OCI-LY7 (cell line): ENCODE data around the gene ABCC3. TPM values are rescaled to one million over a fixed set of nuclear protein-coding genes. Genes with fewer than 3 reads are reported as not detected.

Experiments
- BruUV-seq: library from RNA; stranded (reverse); fragments of 400-500 nt; replicated peaks from 2 replicates; lab custom pipeline; 2021; lab: Mats Ljungman, UMichigan
- CTCF ChIA-PET: fragments of 300-600 bp; sonication (Branson Sonifier 250); formaldehyde crosslinking; loops from one replicate; lab custom pipeline; 2022; ENCODE audit warnings: antibody characterized with exemption; ENCODE audit not compliant: unreplicated experiment; lab: Charles Lee
- POLR2A ChIA-PET: fragments of 300-600 bp; sonication (Branson Sonifier 250); formaldehyde crosslinking; loops from one replicate; lab custom pipeline; 2022; ENCODE audit warnings: antibody characterized with exemption; lab: Charles Lee
- DNase-seq: peaks from one replicate; pipeline ENCODE4 v3.0.0-alpha.2; 2015; ENCODE audit warnings: low spot score
- H2AFZ ChIP-seq: fragments of 200-600 bp; sonication (generic), shearing (Covaris generic); 2 replicates; pipeline ENCODE4 v1.6.1; 2014; ENCODE audit warnings: mild to moderate bottlenecking, antibody characterized with exemption, low read length, moderate library complexity
- H3K27ac ChIP-seq: fragments of 200-600 bp; sonication (generic); 2 replicates; pipeline ENCODE4 v1.5.1; 2014; ENCODE audit warnings: mixed run types, low read depth, mild to moderate bottlenecking, moderate library complexity, low read length, inconsistent platforms; ENCODE audit not compliant: poor library complexity, severe bottlenecking
- H3K36me3 ChIP-seq: fragments of 200-600 bp; sonication (generic); 2 replicates; pipeline ENCODE4 v1.6.1; 2014; ENCODE audit warnings: mild to moderate bottlenecking, antibody characterized with exemption, low read length, moderate library complexity, mixed read lengths; ENCODE audit not compliant: insufficient read depth
- H3K4me1 ChIP-seq: fragments of 200-600 bp; sonication (generic); 2 replicates; pipeline ENCODE4 v1.5.1; 2014; ENCODE audit warnings: mild to moderate bottlenecking, low read length; ENCODE audit not compliant: insufficient read depth, poor library complexity, severe bottlenecking
- H3K4me2 ChIP-seq: fragments of 200-600 bp; sonication (generic); 2 replicates; pipeline ENCODE4 v1.6.1; 2014; ENCODE audit warnings: mild to moderate bottlenecking, low read length
- H3K4me3 ChIP-seq: fragments of 200-600 bp; sonication (generic); 2 replicates; pipeline ENCODE4 v1.5.1; 2014; ENCODE audit warnings: mild to moderate bottlenecking, low read depth, low read length; ENCODE audit not compliant: poor library complexity, severe bottlenecking
- H3K79me2 ChIP-seq: fragments of 200-600 bp; sonication (generic); 2 replicates; pipeline ENCODE4 v1.6.1; 2016; ENCODE audit warnings: low read depth, mild to moderate bottlenecking, low read length, moderate library complexity, mixed read lengths; ENCODE audit not compliant: insufficient read depth
- H3K9me2 ChIP-seq: fragments of 200-600 bp; sonication (generic); 2 replicates; pipeline ENCODE4 v1.6.1; 2016; ENCODE audit warnings: mild to moderate bottlenecking, low read length, mixed read lengths; ENCODE audit not compliant: insufficient read depth
- H3K9me3 ChIP-seq: fragments of 200-600 bp; sonication (generic); 2 replicates; pipeline ENCODE4 v1.6.1; 2014; ENCODE audit warnings: mild to moderate bottlenecking, mixed run types, low read length, mixed read lengths
- H4K20me1 ChIP-seq: fragments of 200-600 bp; sonication (generic); 2 replicates; pipeline ENCODE4 v1.6.1; 2014; ENCODE audit warnings: mild to moderate bottlenecking, antibody characterized with exemption, low read length, moderate library complexity, mixed read lengths; ENCODE audit not compliant: insufficient read depth
- EZH2phosphoT487 ChIP-seq: fragments of 200-600 bp; sonication (generic); IDR thresholded peaks from 2 replicates; pipeline ENCODE4 v1.6.1; 2018; ENCODE audit warnings: low read depth, borderline replicate concordance, mild to moderate bottlenecking, mixed run types, antibody characterized with exemption, low read length, moderate library complexity, mixed read lengths
- intact Hi-C: fragments of 100-400 bp; cut with micrococcal nuclease; formaldehyde crosslinking; loops from one replicate; pipeline ENCODE4 v1.10.0; 2022; ENCODE audit not compliant: unreplicated experiment
- total RNA-seq, 2 experiments: library from RNA; depleted of rRNA in 1 of 2; stranded (reverse); fragments of >200 nt in 1 of 2; shearing (Covaris generic) in 1 of 2; gene quantifications; 2 replicates each; pipeline ENCODE4 v1.2.3, GENCODE V29; 2014 to 2022
- TF ChIP-seq, protein P1 (sequence below): fragments of 200-600 bp; sonication (generic); conservative IDR thresholded peaks from 2 replicates; pipeline ENCODE4 v1.5.1; 2014; ENCODE audit warnings: mild to moderate bottlenecking, antibody characterized with exemption, low read length, moderate library complexity, mixed read lengths

The ABCC3 gene
- total RNA-seq, 2 experiments from 2014 or later: not detected

DNA sequence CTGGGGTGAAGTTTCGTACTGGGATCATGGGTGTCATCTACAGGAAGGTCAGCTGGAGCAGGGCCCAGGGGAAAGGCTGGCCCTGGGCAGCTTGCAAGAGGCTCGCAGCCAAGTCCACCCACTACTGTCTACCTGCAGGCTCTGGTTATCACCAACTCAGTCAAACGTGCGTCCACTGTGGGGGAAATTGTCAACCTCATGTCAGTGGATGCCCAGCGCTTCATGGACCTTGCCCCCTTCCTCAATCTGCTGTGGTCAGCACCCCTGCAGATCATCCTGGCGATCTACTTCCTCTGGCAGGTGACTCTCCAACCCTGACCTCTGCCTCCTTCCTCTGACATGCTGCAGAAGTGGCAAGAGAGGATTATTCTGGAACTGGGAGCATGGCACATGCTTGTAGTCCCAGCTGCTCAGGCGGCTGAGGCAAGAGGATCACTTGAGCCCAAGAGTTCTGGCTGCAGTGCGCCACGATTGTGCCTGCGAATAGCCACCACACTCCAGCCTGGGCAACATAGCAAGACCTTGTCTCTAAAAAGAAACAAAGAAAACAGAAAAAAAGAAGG is 29.2 kb downstream of the ABCC3 start:
- CTCF ChIA-PET: no interaction called here

DNA sequence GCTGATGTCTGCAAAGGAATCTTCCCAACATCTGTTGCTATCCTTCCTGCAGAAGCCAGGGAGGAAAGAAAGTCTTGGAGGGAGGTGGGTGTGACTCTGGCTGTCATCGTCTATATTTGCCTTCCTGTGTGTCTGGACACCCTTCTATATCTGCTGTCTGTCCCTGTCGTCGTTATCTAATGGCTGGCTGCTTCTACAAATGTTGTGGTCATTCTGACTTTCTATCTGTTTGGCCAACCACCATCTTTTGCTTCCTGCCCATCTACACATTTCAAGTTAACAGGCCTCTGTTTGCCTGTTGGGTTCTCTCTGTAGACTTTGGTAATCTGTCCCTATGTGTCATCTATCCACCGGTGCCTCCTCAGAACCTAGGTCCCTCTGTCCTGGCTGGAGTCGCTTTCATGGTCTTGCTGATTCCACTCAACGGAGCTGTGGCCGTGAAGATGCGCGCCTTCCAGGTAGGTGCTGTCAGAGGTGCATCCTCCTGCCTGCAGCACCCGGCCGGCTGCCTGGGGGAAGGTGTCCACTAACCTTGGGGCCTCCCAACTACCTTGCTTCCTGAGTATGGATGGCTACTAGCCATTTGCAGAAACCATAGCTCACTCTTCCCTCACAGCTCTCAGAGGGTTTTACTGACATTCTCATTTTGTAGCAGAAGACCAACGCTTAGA is 30.2 kb downstream of the ABCC3 start:
- Histone ChIP-seq H4K20me1 (no peaks in the 10 kb centered on the region), H3K79me2 (no peaks in the 10 kb centered on the region), H3K36me3 (no peaks in the 10 kb centered on the region), H3K4me2 (no peak overlapping the region), H3K9me2 (no peaks in the 10 kb centered on the region), H3K9me3 (no peaks in the 10 kb centered on the region), H2AFZ (no peak overlapping the region), H3K27ac (no peak overlapping the region), H3K4me1 (peaks cover 8% of the 10 kb centered on the region), H3K4me3 (no peak overlapping the region)
- TF ChIP-seq, protein P1, sequence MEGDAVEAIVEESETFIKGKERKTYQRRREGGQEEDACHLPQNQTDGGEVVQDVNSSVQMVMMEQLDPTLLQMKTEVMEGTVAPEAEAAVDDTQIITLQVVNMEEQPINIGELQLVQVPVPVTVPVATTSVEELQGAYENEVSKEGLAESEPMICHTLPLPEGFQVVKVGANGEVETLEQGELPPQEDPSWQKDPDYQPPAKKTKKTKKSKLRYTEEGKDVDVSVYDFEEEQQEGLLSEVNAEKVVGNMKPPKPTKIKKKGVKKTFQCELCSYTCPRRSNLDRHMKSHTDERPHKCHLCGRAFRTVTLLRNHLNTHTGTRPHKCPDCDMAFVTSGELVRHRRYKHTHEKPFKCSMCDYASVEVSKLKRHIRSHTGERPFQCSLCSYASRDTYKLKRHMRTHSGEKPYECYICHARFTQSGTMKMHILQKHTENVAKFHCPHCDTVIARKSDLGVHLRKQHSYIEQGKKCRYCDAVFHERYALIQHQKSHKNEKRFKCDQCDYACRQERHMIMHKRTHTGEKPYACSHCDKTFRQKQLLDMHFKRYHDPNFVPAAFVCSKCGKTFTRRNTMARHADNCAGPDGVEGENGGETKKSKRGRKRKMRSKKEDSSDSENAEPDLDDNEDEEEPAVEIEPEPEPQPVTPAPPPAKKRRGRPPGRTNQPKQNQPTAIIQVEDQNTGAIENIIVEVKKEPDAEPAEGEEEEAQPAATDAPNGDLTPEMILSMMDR: no peak
- no peak for TF ChIP-seq EZH2phosphoT487
- no peak for DNase-seq
- no TSS peak for BruUV-seq
- ChIA-PET CTCF (no interaction called here), POLR2A (interaction anchor here (0.6 kb wide), 1 partner anchor 161 kb away, joined by 3 read pairs; no protein-coding TSS in a partner anchor)
- intact Hi-C loops: no loop called here

More for the DNA sequence above, 29.2 kb downstream of the ABCC3 start:
- Histone ChIP-seq H3K36me3 (no peaks in the 10 kb centered on the region), H3K9me3 (no peaks in the 10 kb centered on the region), H3K9me2 (no peaks in the 10 kb centered on the region), H3K4me3 (no peak overlapping the region), H2AFZ (no peak overlapping the region), H3K4me1 (peaks cover 8% of the 10 kb centered on the region), H3K79me2 (no peaks in the 10 kb centered on the region), H3K27ac (no peak overlapping the region), H3K4me2 (no peak overlapping the region), H4K20me1 (no peaks in the 10 kb centered on the region)
- intact Hi-C loops: no loop called here
- POLR2A ChIA-PET: no interaction called here
- no TSS peak for BruUV-seq
- no peak for DNase-seq
- TF ChIP-seq, protein P1: no peak
- no peak for TF ChIP-seq EZH2phosphoT487

DNA sequence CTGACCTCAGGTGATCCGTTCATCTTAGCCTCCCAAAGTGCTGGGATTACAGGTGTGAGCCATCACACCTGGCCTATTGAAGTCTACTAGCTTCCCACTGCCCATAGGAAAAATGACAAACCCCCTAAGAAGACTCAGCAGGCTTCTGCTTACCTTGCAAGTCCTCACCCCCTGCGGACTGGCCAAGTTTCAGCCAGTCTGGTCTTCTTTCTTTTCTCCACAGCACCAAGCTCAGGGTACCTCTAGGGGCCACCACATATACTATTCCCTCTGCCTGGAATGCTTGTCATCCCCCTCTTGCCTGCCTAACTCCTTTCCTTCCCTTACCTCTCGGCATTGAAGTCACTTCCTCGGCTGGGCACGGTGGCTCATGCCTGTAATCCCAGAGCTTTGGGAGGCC is 31.2 kb downstream of the ABCC3 start:
- H3K9me3 ChIP-seq: no peaks in the 10 kb centered on the region
- TF ChIP-seq, protein P1: no peak
- no peak for TF ChIP-seq EZH2phosphoT487
- no peak overlapping the region for H3K4me3 ChIP-seq
- no peak overlapping the region for H3K27ac ChIP-seq
- no peaks in the 10 kb centered on the region for H3K9me2 ChIP-seq
- no peaks in the 10 kb centered on the region for H3K79me2 ChIP-seq
- no peak overlapping the region for H2AFZ ChIP-seq
- peaks cover 8% of the 10 kb centered on the region for H3K4me1 ChIP-seq
- no peaks in the 10 kb centered on the region for H3K36me3 ChIP-seq
- no peak for DNase-seq
- ChIA-PET CTCF (no interaction called here), POLR2A (no interaction called here)
- intact Hi-C loops: no loop called here
- BruUV-seq: no TSS peak
- no peaks in the 10 kb centered on the region for H4K20me1 ChIP-seq
- H3K4me2 ChIP-seq: no peak overlapping the region
